Breast epithelium (tissue), 3 donors: ENCODE results near the gene HNRNPA1.

Experiments used
- CTCF ChIP-seq, 3 donors: fragments of 450-650 bp; IDR thresholded peaks; one replicate each; pipeline ENCODE4 v1.5.1; 2016 to 2017; ENCODE audit warnings: antibody characterized with exemption in 3 of 3, mild to moderate bottlenecking in 3 of 3, moderate library complexity in 3 of 3
- POLR2A ChIP-seq: fragments of 450-650 bp; IDR thresholded peaks from one replicate; pipeline ENCODE4 v1.6.1; 2016; ENCODE audit warnings: antibody characterized with exemption, mild to moderate bottlenecking, moderate library complexity

- TF ChIP-seq CTCF (IDR thresholded peaks at IDR 0.05), result no peak
- TF ChIP-seq POLR2A, result no peak
These were observed 20.4 kb downstream of the HNRNPA1 start, which contains the start of gene NFE2 for GRCh38 chr12:54300732-54301427.
